H4 (cell line): ENCODE results near the gene CD69. TPM values are rescaled to one million over a fixed set of nuclear protein-coding genes. Genes with fewer than 3 reads are reported as not detected.

Experiments used
- DNase-seq: peaks from one replicate; pipeline ENCODE4 v3.0.0-alpha.2; 2015; ENCODE audit warnings: low spot score
- total RNA-seq: library from RNA; depleted of rRNA; stranded (reverse); fragments of >200 nt; shearing (Covaris generic); gene quantifications from 2 replicates; pipeline ENCODE4 v1.2.3, GENCODE V29; 2014; rRNA removed

The CD69 gene
- total RNA-seq: not detected in 2 replicates

DNA sequence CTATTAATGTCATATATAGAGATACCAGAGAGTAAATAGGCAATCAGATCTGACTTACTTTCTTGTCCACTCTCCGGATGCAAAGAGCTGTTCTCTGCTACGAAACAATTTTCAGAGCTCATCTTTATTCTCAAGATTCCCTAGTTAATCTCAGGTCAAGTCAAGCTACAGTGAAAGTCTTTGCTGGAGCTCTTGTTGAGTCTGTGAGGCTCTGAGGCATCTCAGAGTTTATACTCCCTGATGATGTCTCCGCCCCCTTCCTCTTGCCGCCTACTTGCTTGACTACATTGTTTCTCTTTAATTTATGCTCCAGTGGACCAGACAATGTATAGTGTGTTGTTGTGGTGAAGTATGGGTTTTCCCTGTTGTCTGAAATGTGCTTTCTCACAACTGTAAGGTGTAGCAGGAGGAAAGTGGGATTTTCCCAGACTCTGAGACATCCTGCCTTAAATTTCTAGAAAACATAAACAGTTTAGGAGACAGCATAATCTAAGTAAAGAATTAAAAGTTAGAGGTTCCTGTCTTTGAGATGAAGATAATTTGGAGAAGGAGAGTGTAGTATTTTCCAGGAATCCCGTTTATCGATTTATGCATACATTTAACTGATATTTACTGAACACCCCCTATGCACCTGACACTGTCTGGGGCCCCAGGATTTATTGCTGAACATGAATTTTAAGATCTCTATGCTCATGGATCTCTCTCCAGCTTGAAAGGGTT lies at the start of gene CD69:
CD69 (minus strand) TSS at position 203 of the 720 bp plus-strand sequence; CDS start at position 122, 81 bp downstream.
- no peak for DNase-seq

DNA sequence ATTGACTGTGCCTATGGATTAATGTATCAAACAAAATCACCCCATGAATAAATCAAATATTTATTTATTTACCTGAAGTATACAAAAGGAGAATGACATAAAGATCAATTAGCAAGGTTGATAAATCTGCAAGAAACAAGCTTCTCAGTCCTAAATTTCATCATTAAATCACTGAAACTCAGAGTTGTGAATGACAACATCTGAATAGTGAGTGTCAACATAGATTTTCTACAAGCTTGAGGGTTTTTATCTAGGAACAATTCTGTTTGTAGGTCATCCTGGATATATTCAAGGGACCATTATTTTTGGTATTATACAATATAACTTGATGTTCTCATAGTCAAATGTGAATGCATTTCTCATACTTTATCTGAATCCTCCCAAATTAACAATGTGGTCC lies 49.2 kb upstream of the CD69 start:
- DNase-seq: no peak

DNA sequence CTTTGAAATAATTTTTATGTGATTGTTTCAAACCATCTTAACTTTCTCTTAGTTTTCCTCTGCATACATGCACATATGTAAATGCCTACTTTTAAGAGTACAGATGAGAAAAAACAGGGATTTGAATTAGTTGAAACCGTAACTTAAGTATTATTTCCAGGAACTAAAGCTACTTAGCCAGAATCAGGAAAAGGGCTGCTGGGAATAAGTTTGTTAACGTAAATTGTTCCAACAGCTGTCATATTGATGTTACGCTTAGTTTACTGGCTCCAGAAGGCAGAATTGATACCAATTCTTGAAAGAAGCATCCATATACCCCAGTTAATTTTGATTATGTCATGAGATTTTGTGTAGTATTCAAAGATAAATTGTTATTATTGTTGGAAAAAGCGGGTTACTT lies 48.6 kb upstream of the CD69 start:
- no peak for DNase-seq

DNA sequence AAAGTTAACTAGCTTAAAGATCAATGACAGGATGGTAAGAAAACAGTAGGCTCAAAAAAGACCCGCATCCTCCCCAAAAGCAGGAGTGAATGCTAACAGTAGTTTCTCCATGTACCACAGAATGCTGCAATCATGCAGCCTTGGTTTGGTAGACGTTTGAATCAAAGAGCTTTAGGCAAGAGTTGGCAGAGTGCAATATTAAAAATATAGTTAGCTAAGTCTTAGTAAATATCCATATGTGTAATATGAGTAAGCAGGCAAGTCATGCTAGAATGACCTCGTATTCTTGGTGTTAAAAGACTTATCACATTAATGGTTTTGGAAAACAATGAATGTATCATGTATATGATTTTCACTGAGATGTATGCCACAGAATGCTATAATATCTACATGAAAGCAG lies 47.8 kb upstream of the CD69 start:
- no peak for DNase-seq

DNA sequence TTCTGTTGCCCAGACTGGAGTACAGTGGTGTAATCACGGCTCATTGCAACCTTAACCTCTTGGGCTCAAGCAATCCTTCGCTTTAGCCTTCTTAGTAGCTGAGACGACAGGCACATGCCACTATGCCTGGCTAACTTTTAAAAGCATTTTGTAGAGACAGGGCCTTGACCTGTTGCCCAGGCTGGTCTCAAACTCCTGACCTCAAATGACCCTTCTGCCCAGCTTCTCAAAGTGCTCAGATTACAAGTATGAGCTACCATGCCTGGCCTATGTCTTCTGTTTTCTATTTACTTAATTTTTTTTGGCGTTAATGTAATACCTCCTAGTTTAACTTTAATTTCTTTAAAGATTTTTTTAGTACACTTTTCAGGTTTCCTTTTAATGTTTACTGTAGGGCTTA lies 46.0 kb upstream of the CD69 start:
- no peak for DNase-seq

DNA sequence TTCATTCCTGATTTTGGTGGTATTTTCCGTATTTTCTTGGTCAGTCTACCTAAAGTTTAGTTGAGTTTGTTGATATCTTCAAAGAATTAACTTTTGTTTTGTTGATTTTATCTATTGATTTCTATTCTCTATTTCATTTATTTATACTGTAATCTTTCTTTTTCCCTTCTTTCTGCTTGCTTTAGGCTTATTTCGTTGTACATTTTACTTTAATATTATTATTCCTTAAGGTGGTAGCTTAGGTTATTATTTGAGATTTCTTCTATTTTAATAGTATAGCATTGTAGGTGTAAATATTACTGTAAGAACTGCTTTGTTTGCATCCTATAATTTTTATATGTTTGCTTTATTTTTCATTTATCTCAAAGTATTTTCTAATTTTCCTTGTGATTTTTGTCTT lies 45.2 kb upstream of the CD69 start:
- DNase-seq: no peak

DNA sequence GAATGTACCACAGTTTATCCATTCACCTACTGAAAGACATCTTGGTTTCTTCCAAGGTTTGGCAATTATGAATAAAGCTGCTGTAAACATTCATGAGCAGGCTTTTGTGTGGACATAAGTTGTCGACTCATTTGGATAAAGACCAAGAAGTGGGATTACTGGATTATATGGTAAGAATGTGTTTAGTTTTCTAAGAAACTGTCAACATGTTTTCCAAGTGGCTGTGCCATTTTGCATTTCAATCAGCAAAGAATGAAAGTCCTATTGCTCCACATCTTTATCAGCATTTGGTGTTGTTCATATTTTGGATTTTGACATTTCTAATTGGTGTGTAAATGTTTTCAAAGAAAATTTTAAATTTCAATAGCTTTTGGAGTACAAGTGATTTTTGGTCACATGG lies 39.3 kb upstream of the CD69 start:
- DNase-seq: no peak

DNA sequence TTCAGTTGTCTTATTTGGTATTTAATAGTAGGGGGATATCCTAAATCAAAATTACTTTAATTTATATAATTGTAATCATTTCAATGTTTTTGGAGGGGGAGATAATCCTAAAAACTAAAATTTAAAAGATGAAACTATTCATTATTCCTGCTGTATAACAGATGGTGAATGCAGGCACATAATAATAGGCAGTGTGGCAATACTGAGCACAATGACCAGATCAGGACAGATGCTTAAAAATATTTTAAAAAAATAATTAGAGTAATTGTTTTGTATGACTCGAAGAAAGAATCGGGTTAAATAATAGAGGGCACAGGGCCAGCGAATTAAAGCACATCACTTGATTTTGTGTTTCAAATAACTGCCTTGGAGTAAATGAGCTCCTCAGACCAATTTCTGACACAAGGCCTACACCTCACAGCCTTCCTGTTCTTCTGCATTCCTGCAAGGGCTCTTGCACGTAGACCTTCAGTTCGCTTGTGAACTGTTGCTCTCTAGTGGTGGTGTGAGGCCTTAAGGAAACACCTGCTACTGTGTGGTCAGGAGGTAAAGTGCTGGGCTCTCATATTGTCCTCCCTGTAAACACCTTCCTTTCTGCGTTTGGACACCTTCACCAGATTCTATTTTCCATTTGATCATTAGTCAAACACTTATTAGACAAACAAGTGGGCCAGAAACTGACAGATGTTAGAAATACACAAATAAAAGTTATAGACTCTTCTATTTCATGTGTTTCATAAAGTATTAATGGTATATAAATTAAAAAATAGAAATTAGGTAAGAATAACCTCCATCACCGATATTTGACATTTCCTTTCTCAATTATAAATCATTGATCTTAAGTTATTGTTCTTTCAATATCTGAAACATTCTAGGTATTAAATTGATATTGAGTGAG lies 37.3 kb upstream of the CD69 start:
- peak; percentile 83 for DNase-seq

DNA sequence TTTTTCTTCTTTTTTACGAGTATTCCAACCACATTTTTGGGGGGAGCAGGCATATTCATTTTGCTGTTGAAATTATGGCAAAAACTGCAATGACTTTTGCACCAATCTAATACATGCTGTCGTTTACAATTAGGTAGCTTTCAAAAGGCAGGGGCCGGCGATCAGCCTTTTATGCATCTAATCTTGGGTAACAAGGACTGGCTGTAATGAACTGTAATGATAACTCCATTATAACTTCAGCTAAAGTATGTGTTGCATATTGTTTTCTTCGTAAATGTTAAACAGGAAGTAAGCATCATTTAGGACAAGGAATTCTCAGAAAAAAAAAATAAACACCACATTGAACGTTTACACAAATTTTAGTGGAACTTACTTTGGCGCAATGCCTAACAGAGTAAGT lies 36.3 kb upstream of the CD69 start:
- DNase-seq: no peak

DNA sequence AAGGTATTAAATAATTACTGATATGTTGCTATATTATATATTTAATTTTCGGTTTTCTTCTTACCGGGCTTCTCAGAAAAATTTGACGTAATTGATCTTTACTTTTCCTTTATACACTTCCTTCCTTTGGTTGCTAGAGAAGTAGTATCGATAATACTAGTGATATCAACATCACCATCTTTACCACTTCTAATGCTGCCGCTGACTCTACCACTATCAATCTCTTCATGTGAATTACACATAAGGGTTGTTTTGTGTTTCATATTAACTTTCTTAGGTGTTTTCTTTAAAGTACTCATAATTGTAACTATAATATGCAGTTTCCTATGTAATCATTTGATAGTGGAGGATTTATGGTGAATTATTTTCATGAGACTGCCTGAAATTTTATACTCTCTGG lies 35.6 kb upstream of the CD69 start:
- DNase-seq: no peak

DNA sequence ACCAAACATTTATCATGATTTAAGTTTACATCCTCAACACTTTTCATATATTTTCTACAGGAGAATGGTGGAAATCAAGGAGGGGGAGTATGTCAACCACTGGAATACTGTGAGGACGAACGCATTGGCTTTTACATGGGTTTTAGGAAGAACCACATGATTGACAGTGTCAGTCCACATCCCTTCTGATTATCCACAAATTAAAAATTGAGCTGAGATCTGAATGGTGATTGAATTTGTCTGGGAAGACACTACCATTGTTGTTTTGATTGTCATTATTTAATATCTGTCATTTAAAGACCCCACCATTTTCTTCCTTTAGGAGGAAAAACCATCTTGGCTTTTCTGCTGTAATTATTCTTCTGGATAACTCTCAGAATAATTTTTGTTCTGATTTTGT lies 35.2 kb upstream of the CD69 start:
- no peak for DNase-seq

DNA sequence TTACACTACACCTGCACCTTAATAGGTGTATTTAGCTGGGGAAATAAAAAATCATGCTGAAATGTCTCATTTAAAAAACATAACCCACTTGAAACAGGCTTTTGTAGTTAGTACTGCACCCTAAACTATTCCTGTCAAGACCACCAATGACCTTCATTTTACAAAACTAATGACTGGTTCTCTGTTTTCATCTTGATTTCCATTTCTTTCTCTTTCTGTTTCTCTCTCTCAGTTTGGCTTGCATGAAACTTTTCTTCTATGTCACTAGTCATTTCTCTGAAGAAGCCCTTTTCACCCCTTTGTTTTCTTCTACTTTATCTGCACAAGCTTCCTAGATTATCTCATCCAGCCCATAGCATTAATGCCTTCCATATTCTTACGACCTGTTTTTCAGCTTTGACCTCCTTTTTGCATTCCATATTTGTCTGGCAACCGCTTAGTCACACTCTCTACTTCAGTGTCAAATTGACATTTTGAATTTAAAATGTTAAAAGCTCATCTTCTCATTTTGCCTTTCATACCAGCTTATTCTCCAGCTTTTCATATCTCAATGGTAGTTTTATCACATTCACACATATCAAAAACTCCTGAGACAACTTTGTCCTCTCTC lies 33.9 kb upstream of the CD69 start:
- no peak for DNase-seq

DNA sequence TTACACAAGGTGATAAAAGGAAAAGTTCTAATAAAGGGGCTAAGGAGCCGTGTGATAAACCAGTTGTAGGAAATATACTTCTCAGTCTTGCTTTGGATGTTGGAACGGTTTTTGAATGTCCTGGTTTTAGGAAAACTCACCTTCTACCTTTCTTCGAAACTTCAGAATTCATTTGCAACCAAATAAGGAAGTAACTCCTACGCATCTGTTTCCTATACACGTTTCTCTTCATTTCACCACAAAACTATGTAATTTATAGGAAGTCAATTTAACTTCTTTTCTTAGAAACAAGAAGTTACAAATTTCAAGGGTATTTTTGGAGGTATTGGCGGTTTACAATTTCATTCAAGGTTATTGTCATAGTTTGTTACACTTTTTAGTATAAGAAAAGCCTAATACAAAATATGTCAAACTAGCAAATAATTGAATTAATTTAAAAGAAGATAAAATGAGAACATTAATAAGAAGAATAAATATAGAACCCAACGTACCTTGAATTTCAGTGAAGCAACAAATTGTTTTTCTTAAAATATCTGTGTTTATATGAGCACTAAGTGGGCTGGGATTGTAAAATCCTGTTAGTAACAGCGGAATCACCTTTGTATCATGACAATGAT lies 33.2 kb upstream of the CD69 start:
- no peak for DNase-seq

DNA sequence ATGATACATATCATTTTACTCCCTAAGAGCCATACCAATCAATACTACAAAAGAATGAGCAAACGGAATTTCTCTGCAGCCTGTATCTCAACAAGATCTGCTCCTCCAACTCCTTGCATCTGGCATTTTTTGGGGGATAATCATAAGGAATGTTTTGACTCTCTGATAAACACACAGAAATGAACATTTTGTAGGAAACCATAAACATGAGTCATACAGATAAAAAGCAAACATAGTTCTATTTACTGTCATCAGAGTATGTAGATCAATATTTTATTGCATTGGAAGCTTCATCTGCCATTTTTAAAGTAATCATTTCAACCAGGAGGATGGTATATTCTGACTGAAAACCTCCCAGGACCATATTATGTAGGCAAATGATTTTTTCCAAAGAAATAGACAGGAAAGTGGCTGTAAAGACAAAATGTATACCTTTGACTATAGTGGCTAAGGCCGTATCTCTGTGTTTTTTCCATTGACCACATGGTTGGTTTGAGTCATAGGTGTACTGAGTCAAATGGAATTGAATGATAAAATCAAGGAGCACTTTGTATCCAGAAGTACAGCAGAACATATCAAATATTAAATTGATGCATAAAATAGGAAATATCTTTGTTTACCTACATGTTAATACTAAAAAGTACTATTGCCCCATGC lies 32.4 kb upstream of the CD69 start:
- DNase-seq: no peak

DNA sequence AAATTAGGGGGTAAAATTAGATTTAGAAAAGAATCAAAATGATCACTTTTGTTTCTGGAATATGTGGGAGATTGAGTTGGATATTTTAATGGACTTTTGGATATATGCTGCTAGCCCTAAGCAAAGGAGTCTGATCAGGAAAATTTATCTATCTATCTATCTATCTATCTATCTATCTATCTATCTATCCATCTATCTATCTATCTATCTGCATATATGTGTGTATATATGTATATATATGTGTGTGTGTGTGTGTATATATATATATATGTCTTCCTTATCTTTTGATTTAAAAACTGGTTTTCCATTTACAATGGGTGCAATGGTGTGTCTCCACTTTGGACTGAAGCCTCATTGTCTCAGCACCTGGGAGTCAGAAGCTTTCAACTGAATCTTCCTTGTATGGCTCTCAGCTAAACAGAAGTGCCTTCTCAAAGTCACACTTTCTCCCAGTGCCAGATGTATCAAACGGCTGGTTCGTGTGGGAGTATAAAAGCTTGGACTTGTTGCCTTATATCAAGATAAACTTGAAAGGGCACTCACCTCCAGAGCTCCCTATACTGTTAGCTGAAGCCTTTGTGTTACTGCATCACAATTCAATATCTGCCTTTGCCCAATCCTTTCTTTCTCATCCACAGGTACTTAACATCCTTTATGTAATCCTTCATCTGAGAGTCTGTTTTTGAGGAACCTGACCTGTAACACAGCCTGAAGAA lies 31.6 kb upstream of the CD69 start:
- no peak for DNase-seq

DNA sequence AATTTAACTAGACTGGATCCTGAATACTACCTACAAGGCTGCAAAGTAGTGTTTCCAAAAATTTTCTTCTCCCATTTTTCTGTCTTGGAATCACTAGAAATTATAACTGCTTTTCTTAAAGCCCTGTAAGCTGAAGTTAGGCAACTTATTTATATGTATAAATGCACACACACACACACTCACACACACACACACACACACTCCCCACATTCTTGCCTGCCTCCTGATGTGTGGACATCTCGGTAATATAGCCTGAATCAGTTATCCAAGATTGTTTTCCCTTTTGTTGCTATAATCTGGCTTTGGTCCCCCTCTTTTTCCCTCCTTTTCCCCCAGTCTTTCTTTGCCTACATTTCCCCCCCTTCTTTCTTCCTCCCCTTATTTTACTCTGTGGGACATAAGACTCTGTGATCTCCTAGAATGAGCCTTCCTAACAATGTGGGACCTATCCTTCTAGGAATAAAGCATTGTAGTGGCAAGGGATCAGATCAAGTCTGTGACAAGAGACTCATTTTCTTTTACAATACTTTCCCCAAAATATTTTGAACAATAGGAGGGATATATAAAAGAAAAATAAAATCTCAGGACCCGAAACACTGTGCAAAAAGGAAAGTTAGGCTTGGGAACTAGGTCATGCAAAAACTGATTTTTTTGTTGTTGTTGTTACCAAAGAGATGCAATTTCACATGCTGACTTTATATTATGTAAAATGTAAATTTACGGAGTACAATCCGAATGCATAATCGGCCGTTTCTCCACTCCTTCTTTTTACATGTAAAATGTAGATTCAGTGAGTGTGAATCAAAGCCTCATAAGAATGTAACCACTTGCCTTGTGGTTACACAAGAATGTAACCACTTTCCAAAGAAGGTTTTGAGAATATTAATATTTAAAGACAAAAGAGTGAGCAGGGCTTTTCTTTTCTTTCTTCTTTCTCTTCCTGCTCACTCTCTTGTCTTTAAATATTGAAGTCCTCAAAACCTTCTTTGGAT lies 26.3 kb upstream of the CD69 start:
- DNase-seq: peak; percentile 26

DNA sequence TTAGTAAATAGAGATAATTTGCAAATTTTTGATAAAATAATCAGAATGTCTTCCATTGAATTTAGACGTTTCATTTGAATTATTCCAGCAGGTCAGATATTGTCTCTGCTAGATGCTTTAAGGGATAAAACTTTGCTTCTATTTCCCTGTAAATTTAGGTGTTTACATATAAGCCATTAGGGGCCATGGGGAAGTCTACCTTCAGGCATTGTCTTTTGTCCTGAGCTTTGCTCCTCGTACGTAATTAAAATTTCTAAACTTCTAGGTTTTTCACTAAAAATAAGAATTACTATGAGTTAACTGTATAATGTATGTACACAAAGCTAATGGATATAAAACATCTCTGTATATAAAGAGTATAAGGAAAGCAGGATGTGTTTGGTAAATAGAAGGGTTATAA lies 24.1 kb upstream of the CD69 start:
- DNase-seq: no peak

DNA sequence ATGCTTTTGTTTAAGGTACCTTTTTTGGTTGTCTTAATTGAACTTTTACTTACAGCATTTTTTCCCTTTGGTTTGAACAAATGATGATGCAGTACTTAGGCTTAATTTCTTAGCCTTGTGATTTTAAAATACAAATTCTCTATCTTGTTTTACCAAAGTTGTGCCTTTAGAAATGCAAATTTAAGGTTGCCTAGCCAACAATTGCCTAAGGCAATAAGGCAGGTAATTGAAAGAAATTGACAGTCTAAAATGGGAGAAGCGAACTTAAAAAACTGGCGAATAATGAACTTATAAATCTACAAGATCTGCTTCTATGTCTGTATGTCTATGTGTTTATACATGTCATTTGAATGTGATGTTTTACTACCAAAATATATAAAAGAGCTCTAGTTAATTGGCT lies 23.6 kb upstream of the CD69 start:
- no peak for DNase-seq

DNA sequence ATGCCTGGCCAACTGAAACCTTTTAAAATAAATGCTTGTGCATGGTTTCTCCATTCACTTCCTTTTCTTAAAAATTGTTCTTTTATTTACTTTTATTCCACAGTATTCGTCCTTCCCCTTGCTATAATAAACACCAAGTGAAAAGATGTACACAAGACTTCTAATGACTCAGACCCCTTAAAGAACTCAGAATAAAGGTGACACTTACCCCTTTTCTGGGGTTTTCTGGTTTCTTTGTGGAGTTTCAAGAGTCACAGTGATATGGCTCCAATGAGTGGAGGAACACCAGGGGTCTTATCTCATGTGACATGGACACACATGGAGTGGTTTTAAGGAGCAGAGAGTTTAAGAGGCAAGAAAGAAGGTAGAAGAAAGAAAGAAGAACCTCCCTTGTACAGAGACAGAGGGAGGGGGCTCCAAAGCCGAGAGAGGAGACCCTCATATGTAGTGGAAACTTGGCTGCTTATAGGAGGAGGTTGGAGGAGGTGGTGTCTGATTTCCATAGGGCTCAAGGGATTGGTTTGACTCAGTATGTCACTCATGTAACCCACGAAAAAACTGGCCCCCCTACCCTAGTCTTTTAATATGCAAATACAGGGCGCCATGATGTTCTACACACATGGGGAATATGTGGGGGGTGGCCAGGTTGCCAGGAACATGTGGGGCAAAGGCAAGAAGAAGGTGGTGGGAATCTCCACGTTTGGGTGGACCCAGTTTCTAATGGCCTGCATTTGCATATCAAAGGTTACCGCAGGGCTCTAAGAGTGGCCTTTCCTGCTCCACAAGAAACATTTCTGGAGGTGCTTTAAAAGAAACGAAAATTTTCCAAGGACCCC lies 22.1 kb upstream of the CD69 start:
- DNase-seq: no peak
